Activated CD4-positive, alpha-beta memory T cell treated with anti-CD3 and anti-CD28 coated beads for 36 hours (primary cell): ENCODE data around the gene CD52. TPM values are rescaled to one million over a fixed set of nuclear protein-coding genes. Genes with fewer than 3 reads are reported as not detected.

ENCODE experiments used
- CTCF ChIA-PET: fragments of 350-600 bp; sonication (Branson Sonifier 250); formaldehyde crosslinking; loops from one replicate; lab custom pipeline; 2021; ENCODE audit warnings: antibody characterized with exemption, inconsistent platforms; lab: Charles Lee
- POLR2A ChIA-PET: fragments of 350-600 bp; sonication (Branson Sonifier 250); formaldehyde crosslinking; loops from one replicate; lab custom pipeline; 2021; ENCODE audit warnings: antibody characterized with exemption; lab: Charles Lee
- DNase-seq: peaks from one replicate; pipeline ENCODE4 v3.0.0-alpha.2; 2020
- H3K27ac Mint-ChIP-seq: one replicate; pipeline ENCODE4 v1.8.0; 2021; ENCODE audit warnings: mixed read lengths
- H3K27me3 Mint-ChIP-seq: one replicate; pipeline ENCODE4 v1.8.0; 2021; ENCODE audit warnings: mixed read lengths
- H3K36me3 Mint-ChIP-seq: one replicate; pipeline ENCODE4 v1.8.0; 2021; ENCODE audit warnings: mixed read lengths
- H3K4me1 Mint-ChIP-seq: one replicate; pipeline ENCODE4 v1.8.0; 2021; ENCODE audit warnings: low read depth, mixed read lengths
- H3K4me3 Mint-ChIP-seq: one replicate; pipeline ENCODE4 v1.8.0; 2021; ENCODE audit warnings: mild to moderate bottlenecking, mixed read lengths
- H3K9me3 Mint-ChIP-seq: one replicate; pipeline ENCODE4 v1.8.0; 2021; ENCODE audit warnings: mixed read lengths
- intact Hi-C: fragments of 100-400 bp; cut with micrococcal nuclease; formaldehyde crosslinking; loops from one replicate; pipeline ENCODE4 v1.15.1; 2023
- total RNA-seq, 2 experiments: library from RNA; stranded (reverse); gene quantifications; one replicate each; pipeline ENCODE4 v1.2.3, GENCODE V29; 2021

CD52 gene
- total RNA-seq, 2 experiments from 2014 or later, result 261 to 291 TPM

DNA sequence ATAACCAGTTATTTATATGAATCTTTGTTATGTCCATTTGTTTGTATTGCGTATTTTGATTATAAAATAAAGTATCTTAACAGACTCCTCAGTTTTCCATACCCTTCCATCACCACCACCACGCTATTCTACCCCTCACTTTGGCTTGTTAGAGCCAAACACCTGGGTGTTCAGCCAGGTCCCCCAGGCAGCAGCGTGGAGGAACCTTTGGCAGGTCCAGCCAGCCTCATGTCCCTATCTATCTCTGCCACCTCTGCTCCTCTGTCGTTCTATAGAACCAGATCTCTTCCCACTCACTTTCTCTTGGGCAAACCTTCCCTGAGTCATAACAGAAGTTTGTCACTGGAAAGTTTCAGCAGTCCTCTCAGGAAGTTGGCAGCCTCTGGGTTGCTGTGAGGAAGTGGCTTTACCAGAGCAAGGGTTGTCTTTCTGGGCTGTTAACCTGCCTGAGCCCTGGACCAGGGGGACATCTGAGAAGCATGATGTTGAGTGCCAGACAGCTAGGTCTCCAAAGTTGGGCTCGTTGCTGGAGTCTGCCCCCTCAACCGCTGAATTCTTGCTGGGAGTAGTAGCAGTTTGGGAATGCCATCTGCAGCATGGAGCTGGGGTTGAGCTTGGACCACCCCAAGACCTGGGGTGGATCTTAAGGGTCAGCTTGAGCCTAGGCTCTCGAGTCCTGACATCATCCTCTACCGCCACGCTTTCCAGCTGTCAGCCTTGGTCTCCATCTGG is 38.9 kb upstream of the CD52 start:
- ChIA-PET POLR2A (interaction anchor here (0.8 to 5.1 kb wide), 7 partner anchors 10 to 99 kb away, joined by 3 to 40 read pairs (median 6); partner anchors contain the start of gene CD52), CTCF (interaction anchor here (0.8 to 22.4 kb wide), 8 partner anchors 10 to 138 kb away, joined by 3 to 886 read pairs (median 6); partner anchors contain the start of genes CD52, CEP85, UBXN11 and ZNF593)
- H3K27me3 Mint-ChIP-seq, result no peaks in the 10 kb centered on the region
- H3K36me3 Mint-ChIP-seq, result peaks cover 53% of the 10 kb centered on the region
- intact Hi-C loops, result loop anchor here (1.0 to 5.0 kb wide), 3 partner anchors 8 to 167 kb away; partner anchors contain the start of gene PDIK1L
- H3K27ac Mint-ChIP-seq, result peak overlapping the region; percentile 94
- peaks cover 80% of the 10 kb centered on the region for H3K4me1 Mint-ChIP-seq
- DNase-seq, result peak; percentile 68
- H3K9me3 Mint-ChIP-seq, result no peaks in the 10 kb centered on the region
- peak overlapping the region; percentile 89 for H3K4me3 Mint-ChIP-seq

GRCh38 chr1:26279456-26280332 is 38.1 kb upstream of the CD52 start, which contains the start of gene SH3BGRL3:
SH3BGRL3 (plus strand) TSS chr1:26280086; CDS start chr1:26280156, 70 bp downstream.
- Mint-ChIP-seq H3K4me3 (peak within 1 kb of the TSS; percentile 89), H3K27me3 (no peaks in the 10 kb centered on the region), H3K36me3 (peaks cover 55% of the 10 kb centered on the region), H3K9me3 (no peaks in the 10 kb centered on the region), H3K4me1 (peaks cover 87% of the 10 kb centered on the region), H3K27ac (peak within 1 kb of the TSS; percentile 94)
- DNase-seq, result peak; percentile 89
- intact Hi-C loops, result loop anchor here (1.0 to 10.0 kb wide), 4 partner anchors 8 to 415 kb away; partner anchors contain the start of genes ARID1A and PDIK1L
- POLR2A ChIA-PET, result interaction anchor here (0.8 to 3.6 kb wide), 6 partner anchors 9 to 99 kb away, joined by 3 to 32 read pairs (median 5); partner anchors contain the start of genes CD52 and UBXN11
- CTCF ChIA-PET, result interaction anchor here (0.8 to 22.4 kb wide), 8 partner anchors 9 to 137 kb away, joined by 3 to 886 read pairs (median 6); partner anchors contain the start of genes CD52, CEP85, UBXN11 and ZNF593

- Mint-ChIP-seq H3K4me1 (peaks cover 88% of the 10 kb centered on the region), H3K27ac (peak overlapping the region; percentile 91), H3K27me3 (no peaks in the 10 kb centered on the region), H3K36me3 (peaks cover 57% of the 10 kb centered on the region), H3K9me3 (no peaks in the 10 kb centered on the region), H3K4me3 (peak overlapping the region; percentile 89)
- peak; percentile 46 for DNase-seq
- CTCF ChIA-PET, result interaction anchor here (0.6 to 22.4 kb wide), 5 partner anchors 9 to 137 kb away, joined by 3 to 886 read pairs (median 18); partner anchors contain the start of genes CD52, CEP85 and UBXN11
- POLR2A ChIA-PET, result interaction anchor here (1.3 to 3.6 kb wide), 5 partner anchors 9 to 41 kb away, joined by 3 to 32 read pairs (median 10); partner anchors contain the start of genes CD52 and UBXN11
- intact Hi-C loops, result loop anchor here (10.0 kb wide), 1 partner anchor 414 kb away; the partner anchor contains the start of gene ARID1A
Observed at GRCh38 chr1:26280333-26281042, 37.3 kb upstream of the CD52 start.

- ChIA-PET CTCF (interaction anchor here (0.5 to 22.4 kb wide), 3 partner anchors 35 to 131 kb away, joined by 3 to 886 read pairs (median 3); partner anchors contain the start of genes CD52, CEP85 and UBXN11), POLR2A (interaction anchor here (1.3 to 1.7 kb wide), 2 partner anchors 26 to 37 kb away, joined by 3 to 10 read pairs; partner anchors contain the start of gene UBXN11)
- peak overlapping the region; percentile 90 for H3K27ac Mint-ChIP-seq
- H3K4me1 Mint-ChIP-seq, result peaks cover 88% of the 10 kb centered on the region
- H3K36me3 Mint-ChIP-seq, result peaks cover 54% of the 10 kb centered on the region
- peak overlapping the region; percentile 89 for H3K4me3 Mint-ChIP-seq
- intact Hi-C loops, result loop anchor here (10.0 kb wide), 1 partner anchor 413 kb away; the partner anchor contains the start of gene ARID1A
- H3K9me3 Mint-ChIP-seq, result no peaks in the 10 kb centered on the region
- DNase-seq, result peak; percentile 38
- H3K27me3 Mint-ChIP-seq, result no peaks in the 10 kb centered on the region
Observed at GRCh38 chr1:26281091-26281958, 36.4 kb upstream of the CD52 start.

- intact Hi-C loops, result loop anchor here (10.0 kb wide), 1 partner anchor 413 kb away; the partner anchor contains the start of gene ARID1A
- DNase-seq, result no peak
Observed at GRCh38 chr1:26281971-26282370, 35.8 kb upstream of the CD52 start.

GRCh38 chr1:26282401-26282918 is 35.3 kb upstream of the CD52 start:
- H3K9me3 Mint-ChIP-seq, result no peaks in the 10 kb centered on the region
- H3K4me1 Mint-ChIP-seq, result peaks cover 86% of the 10 kb centered on the region
- peaks cover 44% of the 10 kb centered on the region for H3K36me3 Mint-ChIP-seq
- ChIA-PET CTCF (interaction anchor here (22.4 kb wide), 1 partner anchor 34 kb away, joined by 886 read pairs; the partner anchor contains the start of genes CD52 and UBXN11), POLR2A (no interaction called here)
- no peaks in the 10 kb centered on the region for H3K27me3 Mint-ChIP-seq
- DNase-seq, result no peak
- no peak overlapping the region for H3K4me3 Mint-ChIP-seq
- peak overlapping the region; percentile 98 for H3K27ac Mint-ChIP-seq
- intact Hi-C loops, result loop anchor here (10.0 kb wide), 1 partner anchor 412 kb away; the partner anchor contains the start of gene ARID1A

More at GRCh38 chr1:26281971-26282370, 35.8 kb upstream of the CD52 start:
- H3K36me3 Mint-ChIP-seq, result peaks cover 47% of the 10 kb centered on the region
- no peaks in the 10 kb centered on the region for H3K9me3 Mint-ChIP-seq
- peak overlapping the region; percentile 90 for H3K27ac Mint-ChIP-seq
- ChIA-PET POLR2A (interaction anchor here (1.7 kb wide), 1 partner anchor 37 kb away, joined by 10 read pairs; no protein-coding TSS in a partner anchor), CTCF (interaction anchor here (22.4 kb wide), 1 partner anchor 34 kb away, joined by 886 read pairs; the partner anchor contains the start of genes CD52 and UBXN11)
- peak overlapping the region; percentile 89 for H3K4me3 Mint-ChIP-seq
- H3K27me3 Mint-ChIP-seq, result no peaks in the 10 kb centered on the region
- peaks cover 86% of the 10 kb centered on the region for H3K4me1 Mint-ChIP-seq

- H3K4me1 Mint-ChIP-seq, result peaks cover 86% of the 10 kb centered on the region
- ChIA-PET POLR2A (interaction anchor here (7.9 kb wide), 1 partner anchor 34 kb away, joined by 100 read pairs; the partner anchor contains the start of gene CD52), CTCF (interaction anchor here (3.8 to 22.4 kb wide), 2 partner anchors 8 to 33 kb away, joined by 58 to 886 read pairs; partner anchors contain the start of genes CD52 and UBXN11)
- H3K27me3 Mint-ChIP-seq, result no peaks in the 10 kb centered on the region
- intact Hi-C loops, result loop anchor here (10.0 kb wide), 1 partner anchor 411 kb away; the partner anchor contains the start of gene ARID1A
- no peak for DNase-seq
- peak overlapping the region; percentile 98 for H3K27ac Mint-ChIP-seq
- peaks cover 35% of the 10 kb centered on the region for H3K36me3 Mint-ChIP-seq
- no peaks in the 10 kb centered on the region for H3K9me3 Mint-ChIP-seq
- no peak overlapping the region for H3K4me3 Mint-ChIP-seq
Observed at GRCh38 chr1:26283279-26283853, 34.4 kb upstream of the CD52 start.

DNA sequence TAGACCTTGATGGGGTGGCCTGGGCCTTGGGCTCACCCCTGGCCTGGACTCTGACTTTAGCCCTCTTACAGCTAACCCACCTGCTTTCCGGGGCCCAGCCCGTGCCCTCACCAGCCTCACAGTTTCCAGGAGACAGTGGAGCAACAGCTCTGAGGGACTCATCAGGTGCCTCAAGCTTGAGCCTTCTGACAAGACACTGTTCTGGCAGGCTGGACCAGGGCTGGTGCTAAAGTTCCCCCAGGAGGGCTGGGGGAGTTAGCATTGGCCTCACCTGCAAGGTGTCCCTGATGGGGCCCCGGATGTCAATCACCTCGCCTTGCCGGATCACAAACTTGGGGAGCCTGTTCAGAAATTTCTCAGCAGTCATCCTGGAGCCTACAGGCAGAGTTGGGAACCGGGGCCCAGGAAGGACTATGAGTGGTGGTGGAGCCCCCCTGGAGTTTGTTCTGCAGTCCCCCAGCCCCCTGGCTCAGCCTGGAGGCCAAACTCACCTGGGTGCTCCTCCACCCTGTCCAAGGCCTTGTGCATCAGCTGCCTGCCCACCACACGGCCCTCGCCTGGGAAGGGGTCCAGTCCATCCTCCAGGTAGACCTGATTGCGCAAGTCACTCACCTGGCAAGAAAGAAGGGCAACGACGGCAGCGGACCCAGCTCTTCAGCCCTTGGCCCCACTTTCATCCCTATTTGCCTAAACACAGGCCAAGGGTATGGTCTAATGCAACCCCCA is 33.7 kb upstream of the CD52 start:
- DNase-seq, result peak; percentile 25
- peaks cover 86% of the 10 kb centered on the region for H3K4me1 Mint-ChIP-seq
- no peaks in the 10 kb centered on the region for H3K9me3 Mint-ChIP-seq
- H3K27me3 Mint-ChIP-seq, result no peaks in the 10 kb centered on the region
- intact Hi-C loops, result loop anchor here (1.0 to 10.0 kb wide), 4 partner anchors 8 to 411 kb away; partner anchors contain the start of genes ARID1A and HMGN2
- H3K27ac Mint-ChIP-seq, result peak overlapping the region; percentile 98
- CTCF ChIA-PET, result interaction anchor here (0.7 to 22.4 kb wide), 14 partner anchors 9 to 186 kb away, joined by 3 to 886 read pairs (median 4); partner anchors contain the start of genes CD52, DHDDS and UBXN11
- peaks cover 31% of the 10 kb centered on the region for H3K36me3 Mint-ChIP-seq
- H3K4me3 Mint-ChIP-seq, result peak overlapping the region; percentile 68
- POLR2A ChIA-PET, result interaction anchor here (1.0 to 7.9 kb wide), 6 partner anchors 9 to 113 kb away, joined by 3 to 100 read pairs (median 16); partner anchors contain the start of genes CD52 and UBXN11
